Middle frontal gyrus (tissue), 1 donor: Measurements from ENCODE around the gene ZBTB22.
"Not testable (repeated sequence)": the region's sequence is repeated elsewhere in the genome, so short reads cannot be mapped to it uniquely, and the experiment has no call there.

Experiments
- DNase-seq: peaks from one replicate; pipeline ENCODE4 v3.0.0-alpha.2; 2015; ENCODE audit warnings: low spot score; ENCODE audit errors: extremely low spot score

The ZBTB22 gene

DNA sequence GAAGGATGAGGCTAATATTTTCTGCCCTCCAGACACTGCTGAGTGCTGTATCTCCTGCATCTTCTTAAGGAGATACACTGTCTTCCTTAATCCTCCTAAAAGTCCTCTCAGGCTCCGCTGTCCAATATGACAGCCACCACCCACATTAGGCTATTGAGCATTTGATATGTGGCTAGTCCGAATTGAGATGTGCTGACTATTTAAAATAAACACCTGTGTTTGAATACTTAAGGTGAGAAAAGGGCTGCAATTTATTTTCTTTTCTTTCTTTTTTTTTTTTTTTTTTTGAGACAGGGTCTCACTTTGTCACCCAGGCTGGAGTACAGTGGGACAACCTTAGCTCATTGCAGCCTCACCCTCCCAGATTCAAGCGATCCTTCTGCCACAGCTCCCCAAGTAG lies 15.7 kb downstream of the ZBTB22 start:
- no peak for DNase-seq

DNA sequence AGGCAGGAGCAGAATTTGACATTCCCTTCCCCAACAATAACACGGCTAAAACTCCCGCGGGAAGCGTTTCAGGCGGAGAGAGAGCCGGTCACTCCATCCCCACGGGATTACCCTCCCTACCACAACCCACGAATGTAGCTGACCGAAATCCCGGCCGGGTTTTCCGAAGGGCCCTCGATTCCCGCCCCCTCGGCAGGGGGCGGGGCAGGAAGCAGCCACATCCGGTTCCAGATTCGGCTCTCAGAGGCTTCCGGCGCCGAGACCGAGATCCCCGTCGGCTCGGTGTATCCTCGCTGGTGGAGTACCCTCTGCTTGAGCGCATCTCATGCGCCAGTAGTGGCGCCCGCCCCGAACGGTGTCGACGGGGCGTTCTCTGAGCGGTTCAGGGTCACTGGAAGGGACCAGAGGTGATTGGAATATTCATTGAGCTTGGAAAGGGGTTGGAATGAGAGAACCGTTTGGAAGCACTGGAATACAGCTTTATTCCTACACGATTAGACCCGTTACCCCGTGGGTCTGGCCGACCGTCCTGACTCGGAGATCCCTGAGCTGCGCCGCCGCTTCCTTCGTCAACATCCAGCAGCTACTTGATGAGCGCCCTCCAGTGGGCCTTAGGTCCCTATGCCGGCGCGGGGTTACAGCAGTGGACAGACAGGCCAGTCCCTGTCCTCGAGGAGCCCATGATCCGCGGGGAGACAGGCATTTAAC lies 18.2 kb downstream of the ZBTB22 start:
- peak; percentile 91 for DNase-seq

DNA sequence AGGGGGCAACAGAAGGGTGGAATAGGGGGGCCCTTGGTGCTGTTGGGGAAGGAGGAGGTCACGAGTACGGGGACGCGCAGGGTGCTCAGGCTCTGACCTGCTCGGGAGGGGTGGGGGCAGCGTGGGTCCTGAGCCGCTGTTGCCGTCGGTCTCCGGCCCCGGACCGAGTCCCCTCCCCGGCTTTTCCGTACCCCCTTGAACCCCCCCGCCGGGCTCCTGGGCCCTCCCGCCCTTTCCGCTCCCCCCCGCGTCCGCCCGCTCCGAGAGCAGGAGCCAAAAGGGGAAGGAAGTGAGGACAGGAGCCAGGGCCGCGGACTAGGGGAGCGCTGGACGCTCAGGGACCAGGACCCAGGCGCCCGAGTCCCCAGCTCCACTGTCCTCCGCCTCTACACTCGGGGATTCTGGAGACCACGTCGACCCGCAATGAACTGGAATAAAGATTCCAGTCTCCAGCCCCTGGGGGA lies 18.7 kb downstream of the ZBTB22 start, which contains the start of gene RGL2:
Gene RGL2 (minus strand): TSS at position 170 of the 464 bp plus-strand sequence. CDS start 332 bp downstream, outside the sequence.
- peak; percentile 15 for DNase-seq

GRCh38 chr6:33297956-33298772 lies 19.4 kb downstream of the ZBTB22 start:
- DNase-seq = no peak

GRCh38 chr6:33297406-33297955 lies 20.1 kb downstream of the ZBTB22 start:
- DNase-seq = no peak

DNA sequence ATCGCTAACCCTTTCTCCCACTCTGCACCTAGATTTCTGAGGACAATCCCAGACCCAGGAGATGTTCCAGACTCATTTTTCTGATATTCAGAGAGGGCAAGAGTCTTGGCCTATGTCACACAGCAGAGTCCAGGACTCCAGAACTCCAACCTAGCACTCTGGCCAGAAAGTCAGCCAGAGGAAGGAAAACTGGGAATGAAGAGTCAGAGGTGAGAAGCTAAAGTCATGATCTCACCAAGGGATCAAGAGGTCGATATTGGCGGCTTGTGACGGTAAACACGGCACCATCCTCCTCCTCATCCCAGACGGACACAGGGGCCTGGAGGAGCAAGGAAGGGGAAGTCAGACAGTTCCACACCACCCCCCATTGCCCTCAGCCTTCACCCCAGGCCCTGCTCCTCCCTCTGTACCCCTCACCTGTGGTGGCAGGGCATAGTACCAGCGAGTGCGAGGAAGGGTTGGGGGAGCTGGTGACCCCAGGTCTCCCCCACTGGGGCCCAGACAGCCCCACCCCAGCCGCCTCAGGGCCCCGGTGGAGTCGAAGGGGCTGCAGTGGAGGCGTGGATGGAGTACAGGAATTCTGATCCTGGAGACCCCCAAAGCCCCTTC lies 20.6 kb downstream of the ZBTB22 start:
- no peak for DNase-seq

GRCh38 chr6:33295621-33296369 lies 21.7 kb downstream of the ZBTB22 start:
- no peak for DNase-seq

- no peak for DNase-seq
Measured at GRCh38 chr6:33294086-33294823, 23.3 kb downstream of the ZBTB22 start.

DNA sequence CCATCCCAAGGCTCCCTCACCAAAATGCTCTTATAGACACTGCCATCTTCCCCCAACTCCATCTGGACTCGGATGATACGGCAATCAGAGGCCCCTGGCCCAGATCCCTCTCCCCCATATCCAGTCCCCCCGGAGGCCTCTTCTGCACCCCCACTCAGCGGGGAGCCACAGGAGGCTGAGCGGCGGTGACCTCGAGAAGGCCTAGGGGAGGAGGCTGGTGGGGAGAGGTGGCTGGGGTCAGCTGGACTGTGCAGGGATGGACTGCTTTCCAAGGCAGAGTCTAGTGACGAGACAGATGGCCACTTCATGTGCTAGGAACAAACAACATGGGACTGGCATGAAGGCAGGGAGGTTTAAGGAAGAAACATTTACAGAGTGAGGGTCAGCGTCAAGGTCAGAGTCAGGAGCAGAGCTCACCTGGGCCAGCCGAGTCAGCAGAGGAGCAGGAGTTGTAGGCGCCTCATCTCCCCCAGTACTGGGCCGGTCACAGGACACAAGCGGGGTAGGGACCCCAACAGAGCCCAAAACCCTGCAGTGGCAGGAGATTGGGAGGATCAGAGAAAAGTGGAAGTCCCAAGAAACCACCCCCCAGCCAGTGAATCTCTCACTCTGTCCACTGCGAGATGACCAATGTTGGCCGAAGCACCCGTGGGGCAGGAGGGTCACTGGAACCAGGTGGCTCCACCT lies 24.4 kb downstream of the ZBTB22 start:
- DNase-seq = no peak

- no peak for DNase-seq
Measured at GRCh38 chr6:33290459-33290858, 27.1 kb downstream of the ZBTB22 start.

- no peak for DNase-seq
Measured at GRCh38 chr6:33289784-33290315, 27.7 kb downstream of the ZBTB22 start.

DNA sequence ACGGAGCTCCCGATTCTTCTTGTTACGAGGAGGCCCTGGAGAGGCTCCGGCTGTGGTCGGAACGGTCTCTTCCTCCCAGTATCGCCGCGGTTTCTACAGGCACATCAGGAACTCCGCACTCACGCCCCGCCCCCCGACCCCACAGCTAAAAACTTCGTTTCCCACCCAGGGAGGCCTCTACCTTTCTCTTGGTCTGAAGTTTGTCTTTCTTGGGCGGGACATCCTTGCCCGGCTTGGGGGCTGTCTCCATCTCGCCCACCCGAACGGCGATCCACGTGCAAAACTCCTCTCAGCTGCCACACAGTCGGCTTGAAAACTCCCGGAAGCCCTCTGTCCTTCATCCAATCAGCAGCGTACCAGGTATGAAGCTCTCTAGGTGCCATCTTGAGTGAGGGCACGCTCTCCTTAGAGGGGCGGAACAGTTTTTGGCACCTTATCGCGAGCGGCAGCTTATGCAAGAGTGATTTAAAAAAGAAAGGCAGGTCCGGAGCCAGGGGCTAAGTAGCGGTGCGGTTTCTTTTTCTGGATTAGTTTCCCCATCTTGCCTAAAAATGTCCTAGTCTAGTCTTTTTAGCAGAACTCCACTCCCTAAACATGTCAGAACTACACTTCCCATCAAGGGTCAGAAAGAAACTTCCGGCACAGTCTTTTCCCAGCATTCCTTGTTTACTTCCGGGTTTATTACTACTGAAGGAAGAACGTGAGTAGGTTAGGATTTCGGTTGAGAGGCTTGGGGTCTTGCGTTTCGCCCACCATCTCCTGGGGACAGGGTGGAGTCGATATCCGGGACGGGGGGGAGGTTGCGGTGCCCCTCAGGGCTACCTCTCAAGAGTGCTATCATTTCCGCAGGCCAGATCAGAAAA lies 28.4 kb downstream of the ZBTB22 start, which contains the start of the genes PFDN6 and WDR46:
Gene PFDN6 (plus strand): TSS at position 681 of the 863 bp plus-strand sequence. CDS start 256 bp downstream, outside the sequence.
Gene WDR46 (minus strand): TSS at position 319 of the 863 bp plus-strand sequence. CDS start 69 bp downstream, at position 250.
- peak; percentile 93 for DNase-seq

DNA sequence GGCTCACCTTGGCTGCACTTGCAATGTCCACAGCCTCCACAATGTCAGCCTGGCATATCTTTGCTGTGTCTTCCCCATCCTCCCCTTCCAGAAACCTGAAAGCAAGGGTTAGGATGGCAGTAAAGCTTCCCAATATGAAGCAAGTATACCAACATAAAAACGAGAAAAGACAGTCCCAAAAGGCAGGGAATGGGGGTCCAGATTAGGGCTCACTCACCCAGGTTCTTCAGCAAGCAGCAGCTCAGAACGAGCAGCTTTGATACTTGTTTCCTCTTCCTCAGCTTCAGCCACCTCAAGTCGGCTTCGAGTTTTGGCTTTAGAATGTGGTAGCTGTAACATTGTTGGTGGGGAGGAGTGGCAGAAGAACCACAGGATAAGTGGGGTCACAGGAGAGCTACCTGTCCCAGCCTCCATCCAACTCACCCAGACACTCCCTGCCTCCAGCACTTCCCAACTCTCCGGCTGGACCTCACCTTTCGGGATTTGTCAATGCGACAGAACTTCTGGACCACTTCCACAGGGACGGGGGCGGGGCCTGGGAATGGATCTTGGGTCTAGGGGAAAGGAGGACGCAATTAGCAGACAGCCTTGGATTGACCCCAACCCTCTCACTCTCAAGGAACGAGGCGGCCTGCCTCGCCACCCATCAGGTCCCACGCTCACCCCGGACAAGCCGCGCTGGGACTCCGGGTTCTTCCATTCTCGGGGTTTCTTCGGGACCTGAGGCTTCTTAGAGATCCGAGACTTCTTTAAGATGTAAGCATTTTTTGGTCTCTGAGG lies 29.2 kb downstream of the ZBTB22 start:
- DNase-seq = no peak

GRCh38 chr6:33286946-33287914 lies 30.3 kb downstream of the ZBTB22 start:
- DNase-seq = no peak

DNA sequence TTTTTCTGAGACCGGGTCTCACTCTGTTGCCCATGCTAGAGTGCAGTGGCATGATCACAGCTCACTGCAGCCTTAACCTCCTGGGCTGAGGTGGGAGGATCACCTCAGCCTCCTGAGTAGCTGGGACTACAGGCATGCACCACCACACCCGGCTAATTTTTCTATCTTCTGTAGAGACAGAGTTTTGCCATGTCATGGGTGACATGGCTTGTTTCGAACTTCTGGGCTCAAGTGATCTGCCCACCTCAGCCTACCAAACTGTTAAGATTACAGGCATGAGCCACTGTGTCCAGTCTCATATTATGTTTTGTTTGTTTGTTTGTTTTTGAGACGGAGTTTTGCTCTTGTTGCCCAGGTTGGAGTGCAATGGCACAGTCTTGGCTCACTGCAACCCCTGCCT lies 32.3 kb downstream of the ZBTB22 start:
- not testable (repeated sequence) for DNase-seq

DNA sequence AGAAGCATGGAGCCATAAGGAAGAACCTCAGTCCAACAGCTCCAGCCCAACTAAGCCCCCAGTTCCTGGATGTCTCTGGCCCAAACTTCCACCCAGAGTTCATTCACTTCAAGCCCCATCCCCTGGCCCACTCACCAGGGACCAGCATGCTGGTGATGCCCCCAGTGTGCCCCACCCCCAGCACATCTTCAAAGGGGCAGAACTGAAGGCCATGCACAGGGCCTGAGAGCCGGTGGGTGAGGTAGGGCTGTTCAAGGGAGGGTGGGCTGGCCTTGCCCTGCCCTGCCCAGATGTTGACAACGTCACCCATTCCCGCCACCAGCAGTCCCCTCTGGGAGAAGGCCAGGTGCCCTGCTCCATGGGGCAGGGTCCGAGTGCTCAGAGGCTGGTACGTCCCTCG lies 37.0 kb downstream of the ZBTB22 start:
- DNase-seq = no peak
